Renal pelvis (tissue), 4 donors: ENCODE data around the gene NR1D2. TPM values are rescaled to one million over a fixed set of nuclear protein-coding genes. Genes with fewer than 3 reads are reported as not detected.
A peak's percentile ranks its signal among the peaks of the same experiment; 100 is the strongest.

Experiments used
- DNase-seq: peaks from one replicate; pipeline ENCODE4 v3.0.0-alpha.2; 2013
- polyA plus RNA-seq, 3 donors: library from polyadenylated mRNA; unstranded; fragments of 120-200 nt; gene quantifications; one replicate each; pipeline ENCODE4 v1.2.1, GENCODE V29; 2013; ENCODE audit not compliant: insufficient read length in 3 of 3

The NR1D2 gene
- polyA plus RNA-seq, 3 donors, result 32.0 to 43.7 (median 39.6) TPM

- no peak for DNase-seq
Measured at GRCh38 chr3:23921052-23921511, 24.0 kb upstream of the NR1D2 start.

GRCh38 chr3:23923786-23924185, 21.3 kb upstream of the NR1D2 start:
- peak; percentile 83 for DNase-seq

- no peak for DNase-seq
Measured at GRCh38 chr3:23926246-23926645, 18.8 kb upstream of the NR1D2 start.

GRCh38 chr3:23926736-23927135, 18.4 kb upstream of the NR1D2 start:
- no peak for DNase-seq

- DNase-seq, result no peak
Measured at GRCh38 chr3:23928524-23928923, 16.6 kb upstream of the NR1D2 start.

- no peak for DNase-seq
Measured at GRCh38 chr3:23931597-23931996, 13.5 kb upstream of the NR1D2 start.

- no peak for DNase-seq
Measured at GRCh38 chr3:23932571-23932970, 12.5 kb upstream of the NR1D2 start.

- no peak for DNase-seq
Measured at GRCh38 chr3:23934253-23934652, 10.8 kb upstream of the NR1D2 start.

- DNase-seq, result no peak
Measured at GRCh38 chr3:23937296-23937695, 7.8 kb upstream of the NR1D2 start.

- no peak for DNase-seq
Measured at GRCh38 chr3:23938688-23939087, 6.4 kb upstream of the NR1D2 start.

- no peak for DNase-seq
Measured at GRCh38 chr3:23940775-23941174, 4.3 kb upstream of the NR1D2 start.

GRCh38 chr3:23941440-23941839, 3.6 kb upstream of the NR1D2 start:
- no peak for DNase-seq

GRCh38 chr3:23942546-23942945, 2.5 kb upstream of the NR1D2 start:
- DNase-seq, result no peak

GRCh38 chr3:23944007-23944783, 891 bp upstream of the NR1D2 start:
- DNase-seq, result peak; percentile 21

- no peak for DNase-seq
Measured at GRCh38 chr3:23945663-23945912, 502 bp downstream of the NR1D2 start.

GRCh38 chr3:23945913-23946687, 1.0 kb downstream of the NR1D2 start:
- DNase-seq, result peak; percentile 95

- DNase-seq, result no peak
Measured at GRCh38 chr3:23948761-23949160, 3.7 kb downstream of the NR1D2 start.

- no peak for DNase-seq
Measured at GRCh38 chr3:23949784-23950183, 4.7 kb downstream of the NR1D2 start.

- DNase-seq, result no peak
Measured at GRCh38 chr3:23950293-23950692, 5.2 kb downstream of the NR1D2 start.

- DNase-seq, result no peak
Measured at GRCh38 chr3:23952646-23953045, 7.6 kb downstream of the NR1D2 start.

GRCh38 chr3:23953523-23953922, 8.4 kb downstream of the NR1D2 start:
- no peak for DNase-seq

- no peak for DNase-seq
Measured at GRCh38 chr3:23954144-23954543, 9.1 kb downstream of the NR1D2 start.

- no peak for DNase-seq
Measured at GRCh38 chr3:23956701-23957100, 11.6 kb downstream of the NR1D2 start.
